PC-9 (cell line): ENCODE measurements around the gene PLA2G2C.

Source experiments
- CTCF ChIP-seq: fragments of 200-600 bp; sonication (generic); conservative IDR thresholded peaks from 2 replicates; pipeline ENCODE4 v1.6.1; 2017; ENCODE audit warnings: mixed run types, antibody characterized with exemption, mild to moderate bottlenecking, moderate library complexity
- EZH2 ChIP-seq: fragments of 200-600 bp; sonication (generic); IDR thresholded peaks from 2 replicates; pipeline ENCODE4 v1.8.0; 2017; ENCODE audit warnings: antibody characterized with exemption, low read depth

- TF ChIP-seq EZH2 (no peak), CTCF (no peak)
These were observed 11.0 kb upstream of the PLA2G2C start for GRCh38 chr1:20197329-20197791.
